Right kidney (tissue), 1 donor: ENCODE results near the gene KDM5A.
"Not testable (repeated sequence)": the region's sequence is repeated elsewhere in the genome, so short reads cannot be mapped to it uniquely, and the experiment has no call there.

Experiments
- DNase-seq: peaks from one replicate; pipeline ENCODE4 v3.0.0-alpha.2; 2016

Gene KDM5A

GRCh38 chr12:334125-334524, 55.0 kb downstream of the KDM5A start:
- DNase-seq, result no peak

DNA sequence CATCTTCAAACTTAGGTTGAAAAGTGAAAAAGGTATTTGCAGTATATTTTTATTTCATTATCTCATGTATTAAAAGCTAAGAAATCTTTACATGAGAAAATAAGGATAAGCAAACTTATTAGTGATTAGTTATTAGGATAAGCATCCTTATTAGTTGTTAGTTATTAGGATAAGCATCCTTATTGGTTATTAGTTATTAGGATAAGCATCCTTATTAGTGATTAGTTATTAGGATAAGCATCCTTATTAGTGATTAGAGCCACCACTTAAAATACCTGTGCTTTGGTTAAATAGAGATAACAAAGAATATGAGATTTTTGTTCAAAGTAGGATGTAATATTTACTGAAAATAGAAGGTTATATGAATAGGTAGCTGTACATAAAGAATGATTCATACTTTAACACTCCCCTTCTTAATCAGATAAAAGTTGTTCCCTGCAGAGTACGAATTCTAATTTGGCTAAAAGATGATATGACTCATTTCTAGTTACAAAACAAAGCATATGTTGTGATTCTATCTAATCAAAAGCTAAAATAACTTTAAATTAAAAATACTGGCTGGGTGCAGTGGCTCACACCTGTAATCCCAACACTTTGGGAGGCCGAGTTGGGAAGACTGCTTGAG, 56.4 kb downstream of the KDM5A start:
- no peak for DNase-seq

- DNase-seq, result no peak
Observed at GRCh38 chr12:331287-331686, 57.8 kb downstream of the KDM5A start.

DNA sequence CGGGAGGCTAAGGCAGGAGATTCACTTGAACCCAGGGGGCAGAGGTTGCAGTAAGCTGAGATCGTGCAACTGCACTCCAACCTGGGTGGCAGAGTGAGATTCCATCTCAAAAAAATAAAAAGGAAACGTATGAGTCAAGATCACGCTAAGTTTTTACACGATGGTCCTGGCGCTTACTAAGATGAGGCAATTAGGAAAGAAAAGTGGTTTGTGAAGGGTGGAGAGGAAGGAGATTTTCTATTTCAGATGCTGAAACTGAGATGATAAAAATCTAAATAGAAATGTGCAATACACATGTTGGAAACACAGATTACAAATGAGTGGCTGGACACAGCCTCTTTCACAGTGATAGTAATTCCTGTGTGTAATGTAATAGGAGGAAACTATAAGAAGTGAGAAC, 63.2 kb downstream of the KDM5A start:
- no peak for DNase-seq

DNA sequence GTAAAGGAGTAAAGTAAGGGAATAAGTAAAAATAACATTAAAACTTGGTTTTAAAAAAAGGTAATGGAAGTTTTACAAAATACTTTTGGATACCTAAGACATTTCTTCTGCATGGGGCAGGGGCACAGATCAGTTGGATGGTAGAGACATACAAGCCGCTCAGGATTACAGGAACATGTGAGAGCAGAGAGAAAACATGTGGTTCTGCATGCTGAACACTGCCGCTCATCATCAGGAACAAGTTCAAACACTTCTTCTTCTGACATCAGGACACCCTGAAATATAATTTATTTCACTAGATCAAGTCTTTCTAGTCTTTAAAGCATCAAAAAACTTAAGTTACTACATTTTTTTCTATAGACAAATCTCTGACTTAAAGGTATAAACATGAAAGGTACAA, 65.6 kb downstream of the KDM5A start:
- DNase-seq, result no peak

- DNase-seq, result no peak
Observed at GRCh38 chr12:321606-322326, 67.4 kb downstream of the KDM5A start.

DNA sequence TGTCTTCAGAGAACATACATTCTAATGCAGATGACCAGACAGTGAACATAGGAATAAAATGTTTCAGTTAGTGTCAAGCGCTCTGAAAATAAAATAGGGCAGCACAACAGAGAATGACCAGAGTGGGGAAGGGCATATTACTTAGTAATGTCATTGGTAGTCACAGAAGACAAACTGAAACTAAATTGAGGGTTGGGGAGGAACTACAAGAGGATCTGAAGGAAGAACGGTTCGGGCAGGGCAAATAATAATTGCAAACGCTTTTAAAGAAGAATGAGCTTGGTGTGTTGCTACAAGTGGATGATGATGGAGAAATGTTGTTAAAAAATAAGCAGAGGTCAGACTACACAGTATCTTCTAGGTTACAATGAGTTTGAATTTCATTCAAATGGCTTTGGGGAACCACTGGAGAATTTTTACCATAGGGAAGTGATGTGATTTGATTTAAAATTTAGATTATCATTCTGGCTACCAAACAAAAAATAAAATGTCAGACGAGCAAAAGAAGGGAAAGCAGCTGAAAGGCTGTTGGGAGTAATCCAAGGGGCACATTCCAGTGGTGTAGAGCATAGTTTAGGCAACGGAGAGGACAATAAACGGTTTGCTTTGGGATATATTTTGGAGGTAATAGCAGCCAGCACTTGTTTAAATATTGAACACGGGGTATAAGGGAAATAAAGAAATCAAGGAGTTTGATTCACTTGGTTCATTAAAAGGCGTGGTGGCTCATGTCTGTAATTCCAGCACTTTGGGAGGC, 70.2 kb downstream of the KDM5A start:
- no peak for DNase-seq

DNA sequence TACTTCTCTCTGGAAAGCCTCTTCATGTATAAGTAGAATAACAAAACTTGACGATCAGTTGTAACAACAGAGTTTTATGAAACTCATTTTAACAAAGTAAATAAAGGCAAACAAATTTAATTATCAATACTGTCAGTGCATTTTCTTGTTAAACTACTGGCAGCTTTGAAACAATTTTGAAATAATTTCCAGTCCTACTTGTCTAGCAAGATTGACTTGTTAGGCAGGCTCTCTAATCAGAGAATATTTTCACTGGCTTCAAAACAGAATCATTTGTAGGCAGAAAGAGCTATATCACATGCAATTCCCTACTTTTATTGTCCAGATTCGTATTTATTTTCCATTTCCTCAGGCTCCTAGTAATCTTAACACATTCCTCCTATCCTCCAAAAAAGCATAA, 80.6 kb downstream of the KDM5A start:
- no peak for DNase-seq

- DNase-seq, result no peak
Observed at GRCh38 chr12:307406-307805, 81.7 kb downstream of the KDM5A start.

DNA sequence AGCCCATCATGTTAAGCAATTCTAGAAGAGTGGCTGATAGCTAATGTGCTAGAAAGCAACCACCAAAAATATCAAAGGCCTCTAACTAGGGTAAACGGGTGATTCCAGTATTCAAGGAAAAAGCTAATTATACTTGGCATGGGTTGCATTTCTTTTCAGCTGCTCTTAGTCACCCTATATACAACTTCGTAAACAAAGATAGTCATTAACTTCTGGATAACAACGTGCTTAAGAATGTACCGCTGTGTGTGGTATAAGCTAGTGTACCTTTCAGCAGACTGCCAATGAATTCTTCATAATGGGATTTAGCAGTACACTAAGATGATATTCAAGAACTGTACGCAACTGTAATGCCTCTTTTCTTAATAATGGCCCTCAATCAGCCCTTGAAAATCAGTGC, 84.3 kb downstream of the KDM5A start:
- DNase-seq, result no peak

GRCh38 chr12:302766-303165, 86.4 kb downstream of the KDM5A start:
- not testable (repeated sequence) for DNase-seq

GRCh38 chr12:300166-300565, 89.0 kb downstream of the KDM5A start:
- not testable (repeated sequence) for DNase-seq

DNA sequence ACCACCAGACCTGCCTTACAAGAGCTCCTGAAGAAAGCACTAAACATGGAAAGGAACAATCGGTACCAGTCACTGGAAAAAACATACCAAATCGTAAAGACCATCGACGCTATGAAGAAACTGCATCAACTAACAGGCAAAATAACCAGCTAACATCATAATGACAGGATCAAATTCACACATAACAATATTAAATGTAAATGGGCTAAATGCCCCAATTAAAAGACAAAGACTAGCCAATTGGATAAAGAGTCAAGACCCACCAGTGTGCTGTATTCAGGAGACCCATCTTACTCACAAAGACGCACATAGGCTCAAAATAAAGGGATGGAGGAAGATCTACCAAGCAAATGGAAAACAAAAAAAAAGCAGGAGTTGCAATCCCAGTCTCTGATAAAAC, 89.6 kb downstream of the KDM5A start:
- not testable (repeated sequence) for DNase-seq

DNA sequence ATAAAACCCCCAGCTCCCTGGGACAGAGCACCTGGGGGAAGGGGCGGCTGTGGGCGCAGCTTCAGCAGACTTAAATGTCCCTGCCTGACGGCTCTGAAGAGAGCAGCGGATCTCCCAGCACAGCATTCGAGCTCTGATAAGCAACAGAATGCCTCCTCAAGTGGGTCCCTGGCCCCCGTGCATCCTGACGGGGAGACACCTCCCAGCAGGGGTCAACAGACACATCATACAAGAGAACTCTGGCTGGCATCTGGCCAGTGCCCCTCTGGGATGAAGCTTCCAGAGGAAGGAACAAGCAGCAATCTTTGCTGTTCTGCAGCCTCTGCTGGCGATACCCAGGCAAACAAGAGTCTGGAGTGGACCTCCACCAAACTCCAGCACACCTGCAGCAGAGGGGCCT, 91.1 kb downstream of the KDM5A start:
- DNase-seq, result not testable (repeated sequence)

GRCh38 chr12:295132-295531, 94.0 kb downstream of the KDM5A start:
- no peak for DNase-seq

DNA sequence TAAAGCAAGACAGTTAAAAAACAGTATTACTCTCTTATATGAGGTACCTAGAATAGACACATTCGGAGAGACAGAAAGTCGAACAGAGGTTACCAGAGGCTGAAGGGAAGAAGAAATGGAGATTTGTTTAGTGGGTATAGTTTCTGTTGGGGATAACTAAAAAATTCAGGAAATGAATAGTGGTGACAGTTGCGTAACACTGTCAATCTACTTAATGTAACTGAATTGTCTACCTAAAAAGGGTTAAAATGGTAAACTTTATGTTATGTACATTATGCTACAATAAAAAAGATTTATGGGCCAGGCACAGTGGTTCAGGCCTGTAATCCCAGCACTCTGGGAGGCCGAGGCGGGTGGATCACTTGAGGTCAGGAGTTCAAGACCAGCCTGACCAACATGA, 95.9 kb downstream of the KDM5A start:
- DNase-seq, result no peak

DNA sequence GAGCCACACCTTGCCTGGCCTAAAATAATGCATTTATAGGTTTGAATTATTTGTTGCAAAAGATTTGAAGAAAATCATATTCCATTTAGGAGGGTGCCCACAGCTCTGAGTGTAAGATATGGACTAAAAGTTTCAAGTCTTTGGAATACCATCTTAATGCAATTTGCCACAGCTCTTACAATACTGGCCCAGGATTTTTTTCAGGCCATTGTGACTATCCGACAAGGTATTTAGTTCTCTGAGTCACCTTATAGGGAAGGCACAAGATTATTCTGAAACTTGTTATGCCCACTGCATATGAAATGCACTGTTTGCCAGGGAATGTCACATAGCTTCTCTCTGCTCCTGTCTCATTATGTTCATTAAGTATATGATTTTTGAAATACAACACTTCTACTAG, 96.9 kb downstream of the KDM5A start:
- DNase-seq, result no peak

- no peak for DNase-seq
Observed at GRCh38 chr12:291153-291723, 97.9 kb downstream of the KDM5A start.

GRCh38 chr12:288687-289086, 100.4 kb downstream of the KDM5A start:
- DNase-seq, result no peak

- no peak for DNase-seq
Observed at GRCh38 chr12:286531-287300, 102.4 kb downstream of the KDM5A start.

DNA sequence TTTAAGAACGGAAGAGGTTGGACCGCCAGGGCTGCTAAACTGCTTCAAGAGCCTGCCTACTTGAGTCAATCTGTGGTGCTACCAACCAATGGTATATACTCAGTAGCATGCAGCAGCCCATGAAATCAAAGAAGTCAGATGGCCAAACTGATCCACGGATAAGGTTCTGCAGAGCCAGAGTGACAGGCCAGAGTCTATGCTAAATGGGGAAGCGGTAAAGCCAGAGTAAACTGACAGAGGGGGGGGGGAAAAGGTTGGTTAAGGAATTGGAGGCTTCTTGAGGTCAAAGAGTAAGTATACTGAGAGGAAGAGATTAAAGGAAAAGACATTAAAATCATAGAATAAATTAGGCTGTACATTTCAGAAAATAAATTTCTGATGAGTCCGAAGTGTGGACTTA, 111.1 kb downstream of the KDM5A start:
- DNase-seq, result no peak

DNA sequence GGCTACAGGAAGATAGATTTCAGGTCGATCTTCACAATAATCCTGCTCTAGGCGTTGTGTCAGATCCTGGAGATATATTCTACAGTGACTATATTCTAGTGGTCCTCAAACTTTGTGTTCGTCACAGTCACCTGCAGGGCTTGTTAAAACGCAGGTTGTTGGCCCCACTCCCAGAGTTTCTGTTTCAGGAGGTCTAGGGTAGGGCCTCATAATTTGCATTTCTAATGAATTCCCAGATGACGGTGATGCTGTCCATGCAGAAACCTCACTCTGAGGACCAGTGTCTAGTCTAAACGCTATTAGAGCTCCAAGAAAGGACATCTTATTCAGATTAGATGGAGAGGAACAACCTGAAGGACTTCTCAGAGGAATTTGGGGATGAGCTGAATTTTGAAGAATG, 113.3 kb downstream of the KDM5A start:
- no peak for DNase-seq

- no peak for DNase-seq
Observed at GRCh38 chr12:273382-273781, 115.7 kb downstream of the KDM5A start.
